Measurements from ENCODE around the gene HTT.

The HTT gene

DNA sequence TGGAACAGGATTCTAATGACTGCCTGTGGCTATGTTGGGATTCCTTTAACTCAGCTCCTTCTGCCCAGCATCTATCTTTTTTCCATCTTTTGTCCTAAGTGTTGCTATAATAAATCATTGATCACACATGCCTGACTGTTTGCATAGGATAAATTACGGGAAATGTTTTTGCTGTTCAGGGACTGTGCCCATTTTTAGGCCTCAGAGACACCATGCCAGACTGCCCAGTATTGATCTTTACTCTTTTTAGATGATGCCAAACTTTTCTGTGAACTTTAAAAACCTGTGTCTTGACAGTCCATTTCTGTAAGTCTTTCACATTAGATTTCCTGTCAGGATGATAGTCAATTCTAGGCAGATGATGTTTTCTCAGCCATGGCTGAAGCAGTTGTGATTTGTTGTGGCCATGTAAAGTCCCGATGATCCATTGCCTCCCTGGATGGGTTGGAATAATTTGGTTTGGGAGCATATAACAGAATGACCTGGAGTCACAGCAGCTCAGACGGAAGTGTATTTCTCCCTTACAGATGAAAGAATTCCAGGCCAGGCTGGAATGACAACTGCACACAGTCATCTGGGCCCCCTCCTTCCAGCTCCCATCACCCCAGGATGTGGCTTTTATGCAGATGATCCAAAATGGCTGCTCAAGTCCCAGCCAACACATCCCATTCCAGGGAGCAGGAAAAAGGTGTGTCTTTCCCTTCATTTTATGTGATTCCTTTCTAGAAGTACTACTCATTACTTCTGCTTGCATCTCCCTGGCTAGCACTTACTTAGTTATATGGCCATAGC lies 3.6 kb upstream of the HTT start:
- DNase-seq = no peak
- Histone ChIP-seq H3K9me2 (replicated peaks; ENCODE audit: insufficient read depth, low read length) (no peaks in the 10 kb centered on the region), H3F3A (ENCODE audit: insufficient read depth, low read length) (peaks cover 4% of the 10 kb centered on the region; the same call in 1 of the 2 replicates), H4K20me1 (ENCODE audit: insufficient read depth, low read length) (peaks cover 3% of the 10 kb centered on the region; the same call in 1 of the 2 replicates), H3K4me2 (ENCODE audit: low read depth, low read length) (no peak overlapping the region), H3K4me1 (ENCODE audit: low read length) (peaks cover 4% of the 10 kb centered on the region), H3K4me3 (ENCODE audit: low read length) (no peak overlapping the region), H3K36me3 (replicated peaks; ENCODE audit: insufficient read depth, low read length) (no peaks in the 10 kb centered on the region), H3K27ac (ENCODE audit: low read length) (no peak overlapping the region), H2AFZ (ENCODE audit: low read length) (no peak overlapping the region), H3K79me2 (ENCODE audit: low read length) (peaks cover 10% of the 10 kb centered on the region), H3K27me3 (replicated peaks; ENCODE audit: insufficient read depth, low read length) (peaks cover 39% of the 10 kb centered on the region), H3K9ac (ENCODE audit: low read length) (no peak overlapping the region), H3K9me3 (replicated peaks; ENCODE audit: insufficient read depth, low read length) (no peaks in the 10 kb centered on the region)
- TF ChIP-seq, protein P1, sequence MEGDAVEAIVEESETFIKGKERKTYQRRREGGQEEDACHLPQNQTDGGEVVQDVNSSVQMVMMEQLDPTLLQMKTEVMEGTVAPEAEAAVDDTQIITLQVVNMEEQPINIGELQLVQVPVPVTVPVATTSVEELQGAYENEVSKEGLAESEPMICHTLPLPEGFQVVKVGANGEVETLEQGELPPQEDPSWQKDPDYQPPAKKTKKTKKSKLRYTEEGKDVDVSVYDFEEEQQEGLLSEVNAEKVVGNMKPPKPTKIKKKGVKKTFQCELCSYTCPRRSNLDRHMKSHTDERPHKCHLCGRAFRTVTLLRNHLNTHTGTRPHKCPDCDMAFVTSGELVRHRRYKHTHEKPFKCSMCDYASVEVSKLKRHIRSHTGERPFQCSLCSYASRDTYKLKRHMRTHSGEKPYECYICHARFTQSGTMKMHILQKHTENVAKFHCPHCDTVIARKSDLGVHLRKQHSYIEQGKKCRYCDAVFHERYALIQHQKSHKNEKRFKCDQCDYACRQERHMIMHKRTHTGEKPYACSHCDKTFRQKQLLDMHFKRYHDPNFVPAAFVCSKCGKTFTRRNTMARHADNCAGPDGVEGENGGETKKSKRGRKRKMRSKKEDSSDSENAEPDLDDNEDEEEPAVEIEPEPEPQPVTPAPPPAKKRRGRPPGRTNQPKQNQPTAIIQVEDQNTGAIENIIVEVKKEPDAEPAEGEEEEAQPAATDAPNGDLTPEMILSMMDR (IDR thresholded peaks at IDR 0.05; ENCODE audit: low read length) = no peak
- TF ChIP-seq EZH2 (optimal IDR thresholded peaks at IDR 0.05; ENCODE audit: low read depth, low read length) = no peak
- no peak for TF ChIP-seq EZH2phosphoT487 (IDR thresholded peaks at IDR 0.05; ENCODE audit: low read length)

DNA sequence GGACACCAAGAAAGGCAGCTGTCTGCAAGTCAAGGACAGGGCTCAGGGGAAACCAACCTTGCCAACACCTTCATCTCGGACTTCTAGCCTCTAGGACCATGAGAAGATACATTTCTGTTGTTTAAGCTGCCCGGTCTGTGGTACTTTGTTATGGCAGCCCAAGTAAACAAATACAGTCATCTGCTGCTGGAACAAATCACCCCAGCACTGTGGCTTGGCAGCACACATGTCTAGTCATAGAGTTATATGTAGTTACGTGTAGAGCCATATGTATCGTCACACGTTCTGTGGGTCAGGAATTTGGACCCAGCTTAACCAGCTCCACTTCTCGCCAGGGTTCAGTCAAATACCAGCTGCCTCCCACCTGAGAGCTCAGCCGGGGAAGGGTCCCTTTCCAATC lies 2.7 kb upstream of the HTT start:
- Histone ChIP-seq H3K27ac (ENCODE audit: low read length) (no peak overlapping the region), H3K9me2 (replicated peaks; ENCODE audit: insufficient read depth, low read length) (no peaks in the 10 kb centered on the region), H3K9me3 (replicated peaks; ENCODE audit: insufficient read depth, low read length) (no peaks in the 10 kb centered on the region), H3K36me3 (replicated peaks; ENCODE audit: insufficient read depth, low read length) (no peaks in the 10 kb centered on the region), H3K79me2 (ENCODE audit: low read length) (peaks cover 19% of the 10 kb centered on the region), H2AFZ (ENCODE audit: low read length) (no peak overlapping the region), H3K4me2 (ENCODE audit: low read depth, low read length) (no peak overlapping the region), H3K4me1 (ENCODE audit: low read length) (peaks cover 8% of the 10 kb centered on the region), H4K20me1 (ENCODE audit: insufficient read depth, low read length) (peaks cover 5% of the 10 kb centered on the region; the same call in 1 of the 2 replicates), H3K27me3 (replicated peaks; ENCODE audit: insufficient read depth, low read length) (peaks cover 35% of the 10 kb centered on the region), H3K4me3 (ENCODE audit: low read length) (no peak overlapping the region), H3K9ac (ENCODE audit: low read length) (no peak overlapping the region), H3F3A (ENCODE audit: insufficient read depth, low read length) (peaks cover 4% of the 10 kb centered on the region; the same call in 1 of the 2 replicates)
- no peak for DNase-seq
- no peak for TF ChIP-seq EZH2 (optimal IDR thresholded peaks at IDR 0.05; ENCODE audit: low read depth, low read length)
- TF ChIP-seq, protein P1 (IDR thresholded peaks at IDR 0.05; ENCODE audit: low read length) = no peak
- no peak for TF ChIP-seq EZH2phosphoT487 (IDR thresholded peaks at IDR 0.05; ENCODE audit: low read length)

GRCh38 chr4:3073158-3074077 lies 1.1 kb upstream of the HTT start:
- H3K9ac ChIP-seq (ENCODE audit: low read length) = peak overlapping the region; percentile 33; the same call in 1 of the 2 replicates
- TF ChIP-seq, protein P1 (IDR thresholded peaks at IDR 0.05; ENCODE audit: low read length) = 0 out of 2 replicates have a peak, but pooled peaks have one; percentile 8
- TF ChIP-seq EZH2phosphoT487 (IDR thresholded peaks at IDR 0.05; ENCODE audit: low read length) (no peak), EZH2 (optimal IDR thresholded peaks at IDR 0.05; ENCODE audit: low read depth, low read length) (no peak)

More at GRCh38 chr4:3073158-3074077, 1.1 kb upstream of the HTT start:
- H3K4me2 ChIP-seq (ENCODE audit: low read depth, low read length) = peak overlapping the region; percentile 87
- no peaks in the 10 kb centered on the region for H3K36me3 ChIP-seq (replicated peaks; ENCODE audit: insufficient read depth, low read length)
- peak overlapping the region; percentile 89 for H2AFZ ChIP-seq (ENCODE audit: low read length)
- no peaks in the 10 kb centered on the region for H3K9me3 ChIP-seq (replicated peaks; ENCODE audit: insufficient read depth, low read length)
- peaks cover 35% of the 10 kb centered on the region for H3K79me2 ChIP-seq (ENCODE audit: low read length)
- H4K20me1 ChIP-seq (ENCODE audit: insufficient read depth, low read length) = peaks cover 5% of the 10 kb centered on the region; the same call in 1 of the 2 replicates
- H3K4me3 ChIP-seq (ENCODE audit: low read length) = peak overlapping the region; percentile 72
- H3K27ac ChIP-seq (ENCODE audit: low read length) = no peak overlapping the region
- no peaks in the 10 kb centered on the region for H3K9me2 ChIP-seq (replicated peaks; ENCODE audit: insufficient read depth, low read length)
- H3K27me3 ChIP-seq (replicated peaks; ENCODE audit: insufficient read depth, low read length) = peaks cover 25% of the 10 kb centered on the region
- H3F3A ChIP-seq (ENCODE audit: insufficient read depth, low read length) = peaks cover 4% of the 10 kb centered on the region; the same call in 1 of the 2 replicates
- no peak for DNase-seq
- peaks cover 8% of the 10 kb centered on the region for H3K4me1 ChIP-seq (ENCODE audit: low read length)
